Kidney (tissue), 14 donors: ENCODE data around the gene FTCD. TPM values are rescaled to one million over a fixed set of nuclear protein-coding genes. Genes with fewer than 3 reads are reported as not detected.

Experiments used
- DNase-seq, 5 donors: peaks; one replicate each; pipeline ENCODE4 v3.0.0-alpha.2; 2013 to 2020
- FAIRE-seq: peaks from 2 replicates; lab custom pipeline; 2012; peaks lifted over from hg19 to GRCh38; lab: Jason Lieb, UNC
- H3K27ac ChIP-seq, 2 donors: one replicate each; pipeline ENCODE4 v1.7.0; 2013; ENCODE audit warnings: low read depth in 2 of 2, low read length in 2 of 2, inconsistent platforms in 1 of 2
- H3K27me3 ChIP-seq: one replicate; pipeline ENCODE4 v1.7.1; 2013; ENCODE audit warnings: low read length, inconsistent platforms; ENCODE audit not compliant: control insufficient read depth, insufficient read depth
- H3K36me3 ChIP-seq, 3 donors: one replicate each; pipeline versions ENCODE4 v1.7.0 to v1.7.1; 2013; ENCODE audit warnings: low read length in 3 of 3, control low read depth in 1 of 3, inconsistent platforms in 1 of 3; ENCODE audit not compliant: insufficient read depth in 3 of 3, control insufficient read depth in 2 of 3
- H3K4me1 ChIP-seq, 3 donors: one replicate each; pipeline versions ENCODE4 v1.7.0 to v1.7.1; 2013; ENCODE audit warnings: low read length in 3 of 3, inconsistent platforms in 1 of 3, low read depth in 1 of 3; ENCODE audit not compliant: control insufficient read depth in 2 of 3, insufficient read depth in 2 of 3
- H3K4me3 ChIP-seq, 3 donors: one replicate each; pipeline versions ENCODE4 v1.7.0 to v1.8.1; 2013; ENCODE audit warnings: low read length in 3 of 3, control low read depth in 1 of 3, inconsistent platforms in 1 of 3
- H3K9ac ChIP-seq, 3 donors: one replicate each; pipeline versions ENCODE4 v1.7.0 to v1.7.1; 2013; ENCODE audit warnings: low read length in 3 of 3, control low read depth in 1 of 3, inconsistent platforms in 1 of 3
- H3K9me3 ChIP-seq, 3 donors: one replicate each; pipeline versions ENCODE4 v1.7.0 to v1.7.1; 2013; ENCODE audit warnings: low read length in 3 of 3, control low read depth in 1 of 3, inconsistent platforms in 1 of 3; ENCODE audit not compliant: control insufficient read depth in 2 of 3, insufficient read depth in 1 of 3
- intact Hi-C: fragments of 100-400 bp; cut with DNase I; formaldehyde crosslinking; loops from one replicate; pipeline ENCODE4 v1.11.1; 2022
- polyA plus RNA-seq: library from polyadenylated mRNA; stranded (reverse); fragments of 350-450 nt; fragmentation: Illumina TruSeq; extraction: RNeasy Lipid Tissue Mini Kit (QIAGEN cat#74804); gene quantifications from one replicate; pipeline ENCODE4 v1.2.3, GENCODE V29; 2014; ENCODE audit warnings: low read depth, low replicate concordance; ENCODE audit not compliant: insufficient read depth
- total RNA-seq: library from RNA; stranded (reverse); fragmentation: NEBNext Ultra II Directional; extraction: Animal tissue kit (Norgen Biotek cat#: 25700); gene quantifications from one replicate; pipeline ENCODE4 v1.2.1, GENCODE V29; 2021
- TF ChIP-seq, protein P1 (sequence below): IDR thresholded peaks from 3 replicates; pipeline ENCODE4 v1.5.1; 2012; ENCODE audit warnings: mild to moderate bottlenecking, moderate library complexity, borderline replicate concordance; ENCODE audit not compliant: insufficient read depth; ENCODE audit errors: extremely low read depth
- donor health status: control.
- donor health status: control.
- donor health status: control.
- donor health status: control.
- donor health status: control.
- donor health status: DM: yes; HTN: yes; CAD: no.
- donor health status: Normal renal cell carcinoma (clear cell type).

Gene FTCD
- total and polyA plus RNA-seq, 2 donors from 2014 or later, result 51.6 to 273 TPM

DNA sequence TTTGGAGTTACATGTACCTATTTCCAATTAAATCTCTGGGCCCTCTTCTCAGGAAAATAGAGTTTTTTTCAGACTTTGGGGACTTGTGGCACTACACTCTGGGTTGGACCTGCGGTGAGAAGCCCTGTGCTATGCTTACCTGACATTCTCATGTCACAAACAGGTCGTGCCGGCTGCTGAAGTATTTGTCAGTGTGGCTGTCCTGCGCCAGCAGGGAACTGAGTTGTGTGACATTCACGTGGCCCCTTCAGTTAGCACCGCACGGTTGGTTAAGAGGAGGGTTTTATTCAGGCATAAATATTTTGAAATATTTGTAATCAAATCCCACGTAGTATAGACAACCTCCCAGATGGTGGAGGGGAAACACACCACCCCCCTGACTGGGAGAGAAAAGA, 63.8 kb downstream of the FTCD start:
- intact Hi-C loops, result no loop called here
- Histone ChIP-seq H3K9me3 (peaks cover 0 to 5% (median 1%) of the 10 kb centered on the region in 3 donors), H3K4me1 (no peaks in the 10 kb centered on the region), H3K4me3 (no peak overlapping the region), H3K36me3 (no peaks in the 10 kb centered on the region), H3K9ac (no peak overlapping the region), H3K27me3 (no peaks in the 10 kb centered on the region), H3K27ac (no peak overlapping the region)
- DNase-seq (peak in 1 of 5 donors; percentile 24), FAIRE-seq (no peak)
- TF ChIP-seq, protein P1, sequence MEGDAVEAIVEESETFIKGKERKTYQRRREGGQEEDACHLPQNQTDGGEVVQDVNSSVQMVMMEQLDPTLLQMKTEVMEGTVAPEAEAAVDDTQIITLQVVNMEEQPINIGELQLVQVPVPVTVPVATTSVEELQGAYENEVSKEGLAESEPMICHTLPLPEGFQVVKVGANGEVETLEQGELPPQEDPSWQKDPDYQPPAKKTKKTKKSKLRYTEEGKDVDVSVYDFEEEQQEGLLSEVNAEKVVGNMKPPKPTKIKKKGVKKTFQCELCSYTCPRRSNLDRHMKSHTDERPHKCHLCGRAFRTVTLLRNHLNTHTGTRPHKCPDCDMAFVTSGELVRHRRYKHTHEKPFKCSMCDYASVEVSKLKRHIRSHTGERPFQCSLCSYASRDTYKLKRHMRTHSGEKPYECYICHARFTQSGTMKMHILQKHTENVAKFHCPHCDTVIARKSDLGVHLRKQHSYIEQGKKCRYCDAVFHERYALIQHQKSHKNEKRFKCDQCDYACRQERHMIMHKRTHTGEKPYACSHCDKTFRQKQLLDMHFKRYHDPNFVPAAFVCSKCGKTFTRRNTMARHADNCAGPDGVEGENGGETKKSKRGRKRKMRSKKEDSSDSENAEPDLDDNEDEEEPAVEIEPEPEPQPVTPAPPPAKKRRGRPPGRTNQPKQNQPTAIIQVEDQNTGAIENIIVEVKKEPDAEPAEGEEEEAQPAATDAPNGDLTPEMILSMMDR, result no peak

DNA sequence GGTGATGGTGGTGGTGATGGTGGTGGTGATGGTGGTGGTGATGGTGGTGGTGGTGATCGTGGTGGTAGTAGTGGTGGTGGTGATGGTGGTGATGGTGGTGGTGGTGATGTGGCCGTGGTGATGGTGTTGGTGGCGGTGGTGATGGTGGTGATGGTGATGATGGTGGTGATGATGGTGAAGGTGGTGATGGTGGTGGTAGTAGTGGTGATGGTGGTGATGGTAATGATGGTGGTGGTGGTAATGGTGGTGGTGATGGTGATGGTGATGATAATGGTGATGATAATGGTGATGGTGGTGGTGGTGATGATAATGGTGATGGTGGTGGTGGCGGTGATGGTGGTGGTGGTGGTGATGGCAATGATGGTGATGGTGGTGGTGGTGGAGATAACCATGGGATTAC, 64.3 kb downstream of the FTCD start:
- TF ChIP-seq, protein P1, result no peak
- DNase-seq (peak in 1 of 5 donors; percentile 18), FAIRE-seq (no peak)
- peaks cover 0 to 5% (median 1%) of the 10 kb centered on the region in 3 donors for H3K9me3 ChIP-seq
- no peaks in the 10 kb centered on the region for H3K4me1 ChIP-seq
- no peak overlapping the region for H3K27ac ChIP-seq
- no peaks in the 10 kb centered on the region for H3K27me3 ChIP-seq
- no peak overlapping the region for H3K9ac ChIP-seq
- no peaks in the 10 kb centered on the region for H3K36me3 ChIP-seq
- H3K4me3 ChIP-seq, result no peak overlapping the region
- intact Hi-C loops, result no loop called here

DNA sequence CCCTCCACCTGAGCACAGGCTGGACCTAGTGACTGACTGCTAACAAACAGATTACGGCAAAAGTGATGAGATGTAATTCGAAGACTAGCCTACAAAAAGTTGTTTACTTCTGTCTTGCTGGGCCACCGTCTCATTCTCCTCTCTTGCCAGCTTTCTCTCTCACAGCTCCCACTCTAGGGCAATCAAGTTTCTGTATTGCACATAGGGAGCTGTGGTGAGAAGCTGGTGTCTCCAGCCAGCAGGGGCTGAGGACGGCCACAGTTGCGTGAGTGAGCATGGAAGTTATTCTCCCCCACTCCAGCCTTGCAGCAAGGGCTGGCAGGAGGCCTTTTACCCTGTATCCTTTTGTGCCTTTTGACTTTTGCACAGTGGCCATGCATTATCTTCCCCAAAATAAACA, 66.1 kb downstream of the FTCD start:
- FAIRE-seq, result no peak
- H3K4me3 ChIP-seq, result no peak overlapping the region
- no peak overlapping the region for H3K9ac ChIP-seq
- peaks cover 0 to 5% (median 1%) of the 10 kb centered on the region in 3 donors for H3K9me3 ChIP-seq
- no peaks in the 10 kb centered on the region for H3K27me3 ChIP-seq
- intact Hi-C loops, result no loop called here
- no peak for DNase-seq
- no peaks in the 10 kb centered on the region for H3K4me1 ChIP-seq
- TF ChIP-seq, protein P1, result no peak
- H3K27ac ChIP-seq, result no peak overlapping the region
- no peaks in the 10 kb centered on the region for H3K36me3 ChIP-seq

DNA sequence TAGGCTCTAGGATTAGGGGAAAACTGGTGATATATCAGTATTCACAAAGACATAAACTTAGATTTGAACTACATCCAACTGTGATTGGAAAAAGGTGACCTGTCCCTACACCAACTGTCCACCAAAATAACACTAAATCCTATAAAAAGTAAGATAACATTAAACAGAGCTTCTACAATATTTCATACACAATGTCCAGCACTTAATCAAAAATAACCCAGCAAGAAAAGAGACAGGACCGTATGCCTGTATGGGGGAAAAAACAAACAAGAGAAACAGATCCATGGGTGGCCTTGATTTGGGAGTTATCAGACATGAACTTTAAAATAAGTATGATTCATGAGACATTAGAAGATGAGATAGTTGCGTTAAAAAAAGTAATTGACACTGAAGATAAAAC, 67.2 kb downstream of the FTCD start:
- no peak overlapping the region for H3K9ac ChIP-seq
- H3K36me3 ChIP-seq, result no peaks in the 10 kb centered on the region
- no peak overlapping the region for H3K4me3 ChIP-seq
- H3K9me3 ChIP-seq, result peaks cover 0 to 5% (median 1%) of the 10 kb centered on the region in 3 donors
- no peaks in the 10 kb centered on the region for H3K27me3 ChIP-seq
- no peak overlapping the region for H3K27ac ChIP-seq
- FAIRE-seq (no peak), DNase-seq (no peak)
- H3K4me1 ChIP-seq, result no peaks in the 10 kb centered on the region
- TF ChIP-seq, protein P1, result no peak
- intact Hi-C loops, result no loop called here
